Endodermal cell (in vitro differentiated cells): Measurements from ENCODE around the gene TBRG4. TPM values are rescaled to one million over a fixed set of nuclear protein-coding genes. Genes with fewer than 3 reads are reported as not detected.

ENCODE experiments used
- DNase-seq: peaks from one replicate; pipeline ENCODE4 v3.0.0-alpha.2; 2017
- H3K27ac ChIP-seq: 2 replicates; pipeline ENCODE4 v1.5.1; 2013; ENCODE audit warnings: mild to moderate bottlenecking, low read depth, low read length, moderate library complexity
- H3K27me3 ChIP-seq: 2 replicates; pipeline ENCODE4 v1.6.1; 2013; ENCODE audit warnings: mild to moderate bottlenecking, low read length, moderate library complexity; ENCODE audit not compliant: insufficient read depth, control insufficient read depth, poor library complexity, severe bottlenecking
- H3K36me3 ChIP-seq: 2 replicates; pipeline ENCODE4 v1.7.0; 2013; ENCODE audit warnings: mild to moderate bottlenecking, low read length, moderate library complexity; ENCODE audit not compliant: control insufficient read depth, insufficient read depth
- H3K4me1 ChIP-seq: one replicate; pipeline ENCODE4 v1.7.0; 2013; ENCODE audit warnings: low read length; ENCODE audit not compliant: control insufficient read depth, insufficient read depth
- H3K4me3 ChIP-seq: 2 replicates; pipeline ENCODE4 v1.5.1; 2013; ENCODE audit warnings: mild to moderate bottlenecking, low read length, moderate library complexity
- H3K9ac ChIP-seq: 2 replicates; pipeline ENCODE4 v1.6.1; 2013; ENCODE audit warnings: mild to moderate bottlenecking, low read length, moderate library complexity; ENCODE audit not compliant: poor library complexity, severe bottlenecking; ENCODE audit errors: extremely low read depth
- H3K9me3 ChIP-seq: 2 replicates; pipeline ENCODE4 v1.6.1; 2013; ENCODE audit warnings: mild to moderate bottlenecking, low read length, moderate library complexity; ENCODE audit not compliant: control insufficient read depth
- H3K27ac Mint-ChIP-seq: 2 replicates; pipeline ENCODE4 v1.8.0; 2020; ENCODE audit warnings: mixed read lengths
- H3K27me3 Mint-ChIP-seq: 2 replicates; pipeline ENCODE4 v1.8.0; 2021; ENCODE audit warnings: mild to moderate bottlenecking, mixed read lengths; ENCODE audit not compliant: insufficient read depth
- H3K36me3 Mint-ChIP-seq: 2 replicates; pipeline ENCODE4 v1.8.0; 2020; ENCODE audit warnings: low read depth, mixed read lengths
- H3K4me1 Mint-ChIP-seq: 2 replicates; pipeline ENCODE4 v1.8.0; 2020; ENCODE audit warnings: mixed read lengths
- H3K4me3 Mint-ChIP-seq: 2 replicates; pipeline ENCODE4 v1.8.0; 2020; ENCODE audit warnings: mild to moderate bottlenecking, moderate library complexity, mixed read lengths
- H3K9me3 Mint-ChIP-seq: 2 replicates; pipeline ENCODE4 v1.8.0; 2020; ENCODE audit warnings: mild to moderate bottlenecking, mixed read lengths
- WGBS, 2 experiments: methylation state at CpG; one replicate each; pipeline versions ENCODE4 v1.1.5 to v1.1.7; 2013; ENCODE audit warnings: missing lambda C conversion rate in 2 of 2, mixed read lengths in 1 of 2; ENCODE audit not compliant: insufficient coverage in 1 of 2, insufficient read length in 1 of 2; 5-methylcytosine and 5-hydroxymethylcytosine counted together
- total RNA-seq, 2 donors: library from RNA; stranded (reverse); fragmentation: NEBNext Ultra II Directional in 1 of 2; extraction: Animal tissue kit (Norgen Biotek cat#: 25700) in 1 of 2; gene quantifications; 2 replicates in 1 of 2; 3 replicates in 1 of 2; pipeline ENCODE4 v1.2.1, GENCODE V29; 2021
- TF ChIP-seq, protein P1 (sequence below): fragments of 200-600 bp; sonication (generic); conservative IDR thresholded peaks from 2 replicates; pipeline ENCODE4 v1.5.0; 2021; ENCODE audit warnings: antibody characterized with exemption, mild to moderate bottlenecking

TBRG4 gene
- total RNA-seq, 2 donors from 2014 or later, result 66.7 to 95.9 TPM

GRCh38 chr7:45060295-45060694, 51.2 kb downstream of the TBRG4 start:
- Histone ChIP-seq H3K9me3 (peaks cover 6% of the 10 kb centered on the region), H3K27me3 (no peaks in the 10 kb centered on the region), H3K27ac (no peak overlapping the region), H3K36me3 (peaks cover 24% of the 10 kb centered on the region), H3K4me3 (no peak overlapping the region), H3K9ac (no peak overlapping the region), H3K4me1 (no peaks in the 10 kb centered on the region)
- TF ChIP-seq, protein P1, sequence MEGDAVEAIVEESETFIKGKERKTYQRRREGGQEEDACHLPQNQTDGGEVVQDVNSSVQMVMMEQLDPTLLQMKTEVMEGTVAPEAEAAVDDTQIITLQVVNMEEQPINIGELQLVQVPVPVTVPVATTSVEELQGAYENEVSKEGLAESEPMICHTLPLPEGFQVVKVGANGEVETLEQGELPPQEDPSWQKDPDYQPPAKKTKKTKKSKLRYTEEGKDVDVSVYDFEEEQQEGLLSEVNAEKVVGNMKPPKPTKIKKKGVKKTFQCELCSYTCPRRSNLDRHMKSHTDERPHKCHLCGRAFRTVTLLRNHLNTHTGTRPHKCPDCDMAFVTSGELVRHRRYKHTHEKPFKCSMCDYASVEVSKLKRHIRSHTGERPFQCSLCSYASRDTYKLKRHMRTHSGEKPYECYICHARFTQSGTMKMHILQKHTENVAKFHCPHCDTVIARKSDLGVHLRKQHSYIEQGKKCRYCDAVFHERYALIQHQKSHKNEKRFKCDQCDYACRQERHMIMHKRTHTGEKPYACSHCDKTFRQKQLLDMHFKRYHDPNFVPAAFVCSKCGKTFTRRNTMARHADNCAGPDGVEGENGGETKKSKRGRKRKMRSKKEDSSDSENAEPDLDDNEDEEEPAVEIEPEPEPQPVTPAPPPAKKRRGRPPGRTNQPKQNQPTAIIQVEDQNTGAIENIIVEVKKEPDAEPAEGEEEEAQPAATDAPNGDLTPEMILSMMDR, result no peak
- no peak for DNase-seq
- WGBS, 2 experiments, result 91 to 96% methylated on average over 3 of the region's 3 CpGs
- Mint-ChIP-seq H3K9me3 (no peaks in the 10 kb centered on the region), H3K27me3 (no peaks in the 10 kb centered on the region), H3K4me3 (no peak overlapping the region), H3K4me1 (no peaks in the 10 kb centered on the region), H3K27ac (no peak overlapping the region), H3K36me3 (peaks cover 30% of the 10 kb centered on the region)

DNA sequence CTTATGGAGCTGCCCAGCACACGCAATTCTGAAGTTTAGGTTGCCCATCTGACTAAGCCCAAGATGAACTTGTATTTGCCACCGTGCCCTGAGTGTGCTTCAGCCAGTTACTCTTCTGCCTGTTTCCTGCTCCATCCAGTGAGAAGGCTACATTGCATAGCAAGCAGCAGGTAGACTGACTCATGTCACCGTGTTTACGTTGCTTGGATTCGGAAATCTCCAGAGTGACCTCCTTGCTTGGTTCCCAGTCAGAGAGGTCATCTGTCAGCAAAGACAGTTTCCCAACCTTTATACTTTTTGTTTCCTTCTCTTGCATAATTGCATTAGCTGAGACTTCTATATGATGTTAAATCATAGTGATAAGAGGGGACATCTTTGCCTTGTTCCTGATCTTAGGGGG, 53.6 kb downstream of the TBRG4 start:
- Histone ChIP-seq H3K4me3 (no peak overlapping the region), H3K27me3 (no peaks in the 10 kb centered on the region), H3K27ac (no peak overlapping the region), H3K9me3 (peaks cover 6% of the 10 kb centered on the region), H3K36me3 (peaks cover 14% of the 10 kb centered on the region), H3K4me1 (peaks cover 2% of the 10 kb centered on the region), H3K9ac (no peak overlapping the region)
- Mint-ChIP-seq H3K4me3 (no peak overlapping the region), H3K36me3 (peaks cover 24% of the 10 kb centered on the region), H3K4me1 (no peaks in the 10 kb centered on the region), H3K27me3 (no peaks in the 10 kb centered on the region), H3K27ac (no peak overlapping the region), H3K9me3 (no peaks in the 10 kb centered on the region)
- TF ChIP-seq, protein P1, result no peak
- no peak for DNase-seq
- 90 to 93% methylated on average over 5 of the region's 5 CpGs for WGBS, 2 experiments

- Histone ChIP-seq H3K9me3 (peaks cover 6% of the 10 kb centered on the region), H3K27ac (no peak overlapping the region), H3K27me3 (no peaks in the 10 kb centered on the region), H3K36me3 (peaks cover 20% of the 10 kb centered on the region), H3K4me1 (peaks cover 11% of the 10 kb centered on the region), H3K9ac (no peak overlapping the region), H3K4me3 (no peak overlapping the region)
- Mint-ChIP-seq H3K27ac (no peak overlapping the region), H3K27me3 (no peaks in the 10 kb centered on the region), H3K9me3 (no peaks in the 10 kb centered on the region), H3K4me3 (no peak overlapping the region), H3K36me3 (peaks cover 24% of the 10 kb centered on the region), H3K4me1 (peaks cover 7% of the 10 kb centered on the region)
- 95 to 96% methylated on average over 4 to 5 of the region's 5 CpGs for WGBS, 2 experiments
- TF ChIP-seq, protein P1, result no peak
- DNase-seq, result no peak
These were observed 55.8 kb downstream of the TBRG4 start for GRCh38 chr7:45055594-45056219.
